Measurements from ENCODE around the gene KAT6B.

KAT6B gene

DNA sequence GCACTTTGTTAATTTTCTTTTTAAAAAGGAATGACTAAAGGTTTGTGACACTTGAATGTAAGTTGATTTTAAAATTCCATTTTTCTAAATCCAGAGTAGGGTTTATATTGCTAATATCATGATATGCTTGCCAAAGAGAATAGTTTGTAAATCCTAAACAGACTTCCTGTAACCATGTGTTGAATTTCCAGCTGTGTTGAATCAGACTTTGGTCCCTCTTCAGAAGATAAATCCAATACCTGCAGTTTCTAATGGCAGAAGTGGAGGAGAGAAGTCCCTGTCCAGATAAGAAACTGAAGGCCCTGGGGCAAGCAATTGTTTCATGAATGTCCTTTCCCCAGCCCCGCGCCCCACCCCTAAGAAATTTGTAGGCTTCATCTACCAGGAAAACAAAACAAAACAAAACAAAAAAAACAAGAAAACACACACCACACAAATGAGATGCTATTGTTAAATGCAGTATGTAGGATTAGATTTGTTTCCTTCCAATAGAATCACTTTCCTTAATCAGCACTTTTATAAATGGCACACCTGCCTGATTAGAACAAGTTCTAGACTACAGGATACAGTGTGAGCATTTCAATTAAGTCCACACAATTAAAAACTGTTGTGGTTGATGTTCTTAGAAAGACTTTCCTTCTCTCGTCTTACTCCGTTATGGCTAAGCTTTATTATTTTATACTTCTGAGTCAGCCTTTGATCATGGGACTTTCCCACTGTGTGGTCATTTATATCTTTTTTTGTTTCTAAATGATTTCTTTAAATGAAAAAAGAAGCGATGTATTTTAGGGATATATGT lies 122.8 kb downstream of the KAT6B start:
- TF ChIP-seq POLR2AphosphoS5 (IDR thresholded peaks at IDR 0.05; ENCODE audit: low read depth, low read length): no peak
- TF ChIP-seq FOXP2 (optimal IDR thresholded peaks at IDR 0.05; ENCODE audit: borderline replicate concordance, extremely low read depth, extremely low read length, insufficient read depth): no peak
- no peak for TF ChIP-seq REST (IDR thresholded peaks at IDR 0.05; ENCODE audit: insufficient read depth in 1 of 2, low read depth in 2 of 2, low read length in 2 of 2)
- TF ChIP-seq TAF1 (IDR thresholded peaks at IDR 0.05; ENCODE audit: borderline replicate concordance, insufficient read depth, low read length): no peak

- no peak for TF ChIP-seq TAF1 (IDR thresholded peaks at IDR 0.05; ENCODE audit: borderline replicate concordance, insufficient read depth, low read length)
- TF ChIP-seq FOXP2 (optimal IDR thresholded peaks at IDR 0.05; ENCODE audit: borderline replicate concordance, extremely low read depth, extremely low read length, insufficient read depth): no peak
- no peak for TF ChIP-seq SIN3A (IDR thresholded peaks at IDR 0.05; ENCODE audit: borderline replicate concordance, insufficient read depth, low read length)
- no peak for TF ChIP-seq REST (IDR thresholded peaks at IDR 0.05; ENCODE audit: insufficient read depth in 1 of 2, low read depth in 2 of 2, low read length in 2 of 2)
- no peak for TF ChIP-seq POLR2AphosphoS5 (IDR thresholded peaks at IDR 0.05; ENCODE audit: low read depth, low read length)
These were observed 123.7 kb downstream of the KAT6B start for GRCh38 chr10:74949843-74950765.

- TF ChIP-seq FOXP2 (optimal IDR thresholded peaks at IDR 0.05; ENCODE audit: borderline replicate concordance, extremely low read depth, extremely low read length, insufficient read depth): no peak
- no peak for TF ChIP-seq REST (IDR thresholded peaks at IDR 0.05; ENCODE audit: insufficient read depth in 1 of 2, low read depth in 2 of 2, low read length in 2 of 2)
- no peak for TF ChIP-seq TAF1 (IDR thresholded peaks at IDR 0.05; ENCODE audit: borderline replicate concordance, insufficient read depth, low read length)
- no peak for TF ChIP-seq POLR2AphosphoS5 (IDR thresholded peaks at IDR 0.05; ENCODE audit: low read depth, low read length)
- no peak for TF ChIP-seq SIN3A (IDR thresholded peaks at IDR 0.05; ENCODE audit: borderline replicate concordance, insufficient read depth, low read length)
These were observed 126.8 kb downstream of the KAT6B start for GRCh38 chr10:74953214-74953613.

DNA sequence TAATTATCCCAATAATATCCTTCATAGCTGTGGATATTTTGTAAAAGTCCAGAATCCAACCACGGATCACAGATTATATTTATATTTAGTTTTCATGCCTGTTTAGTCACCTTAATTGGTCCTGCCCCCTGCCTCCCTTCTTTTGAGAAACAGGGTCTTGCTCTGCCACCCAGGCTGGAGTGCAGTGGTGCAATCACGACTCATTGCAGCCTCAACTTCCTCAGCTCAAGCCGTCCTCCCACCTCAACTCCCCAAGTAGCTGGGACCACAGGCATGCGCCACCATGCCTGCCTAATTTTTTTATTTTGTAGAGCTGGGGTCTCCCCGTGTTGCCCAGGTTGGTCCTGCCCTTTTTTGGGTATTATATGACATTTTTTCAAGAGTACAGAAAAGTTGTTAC lies 129.4 kb downstream of the KAT6B start:
- TF ChIP-seq REST (IDR thresholded peaks at IDR 0.05; ENCODE audit: insufficient read depth in 1 of 2, low read depth in 2 of 2, low read length in 2 of 2) (no peak), POLR2AphosphoS5 (IDR thresholded peaks at IDR 0.05; ENCODE audit: low read depth, low read length) (no peak), SIN3A (IDR thresholded peaks at IDR 0.05; ENCODE audit: borderline replicate concordance, insufficient read depth, low read length) (no peak), TAF1 (IDR thresholded peaks at IDR 0.05; ENCODE audit: borderline replicate concordance, insufficient read depth, low read length) (no peak), FOXP2 (optimal IDR thresholded peaks at IDR 0.05; ENCODE audit: borderline replicate concordance, extremely low read depth, extremely low read length, insufficient read depth) (no peak)
